IMR-90 (cell line): Measurements from ENCODE around the gene CD27. TPM values are rescaled to one million over a fixed set of nuclear protein-coding genes. Genes with fewer than 3 reads are reported as not detected.
"Not testable (repeated sequence)": the region's sequence is repeated elsewhere in the genome, so short reads cannot be mapped to it uniquely, and the experiment has no call there.

ENCODE experiments used
- ATAC-seq: fragments of 200-7000 bp; cut with Tn5 transposase; 2 replicates; pipeline ENCODE4 v1.9.1; 2020; ENCODE audit warnings: low read depth, mild to moderate bottlenecking, moderate library complexity
- BruUV-seq: library from RNA; stranded (reverse); fragments of 400-500 nt; replicated peaks from 2 replicates; lab custom pipeline; 2021; lab: Mats Ljungman, UMichigan
- CTCF ChIA-PET: fragments of 300-600 bp; formaldehyde crosslinking; extraction: SDS; loops from one replicate; lab custom pipeline; 2021; ENCODE audit warnings: antibody characterized with exemption; lab: Yijun Ruan, JAX
- POLR2A ChIA-PET: fragments of 300-600 bp; sonication (Branson Sonifier 250); formaldehyde crosslinking; loops from one replicate; lab custom pipeline; 2022; ENCODE audit warnings: antibody characterized with exemption; ENCODE audit not compliant: unreplicated experiment; lab: Charles Lee
- DNase-seq: peaks from one replicate; pipeline ENCODE4 v3.0.0; 2013
- H2AFZ ChIP-seq: replicated peaks from 2 replicates; pipeline ENCODE3; 2013; ENCODE audit warnings: low read length, mild to moderate bottlenecking; ENCODE audit not compliant: poor library complexity
- H2AK5ac ChIP-seq: 2 replicates; pipeline ENCODE4 v1.6.1; 2013; ENCODE audit warnings: low read depth, low read length, inconsistent platforms
- H2AK9ac ChIP-seq: replicated peaks from 2 replicates; pipeline ENCODE3; 2013; ENCODE audit warnings: mild to moderate bottlenecking, low read depth, low read length, moderate library complexity; ENCODE audit not compliant: poor library complexity
- H2BK120ac ChIP-seq: 2 replicates; pipeline ENCODE4 v1.6.1; 2013; ENCODE audit warnings: low read depth, low read length, inconsistent platforms
- H2BK15ac ChIP-seq: 3 replicates; pipeline ENCODE4 v1.6.1; 2013; ENCODE audit warnings: low read depth, low read length, inconsistent platforms
- H2BK20ac ChIP-seq: 2 replicates; pipeline ENCODE4 v1.6.1; 2013; ENCODE audit warnings: low read depth, mild to moderate bottlenecking, inconsistent platforms, low read length, moderate library complexity
- H2BK5ac ChIP-seq: 2 replicates; pipeline ENCODE4 v1.6.1; 2013; ENCODE audit warnings: mild to moderate bottlenecking, low read depth, low read length, inconsistent platforms; ENCODE audit not compliant: poor library complexity, severe bottlenecking
- H3K14ac ChIP-seq: replicated peaks from 2 replicates; pipeline ENCODE4 v1.6.1; 2013; ENCODE audit warnings: low read depth, low read length, inconsistent platforms
- H3K18ac ChIP-seq: 2 replicates; pipeline ENCODE4 v1.6.1; 2013; ENCODE audit warnings: low read depth, low read length, control low read depth
- H3K23ac ChIP-seq: 2 replicates; pipeline ENCODE4 v1.6.1; 2013; ENCODE audit warnings: low read depth, low read length, inconsistent platforms
- H3K27ac ChIP-seq: 2 replicates; pipeline ENCODE4 v1.5.1; 2013; ENCODE audit warnings: mild to moderate bottlenecking, control low read depth, low read length; ENCODE audit not compliant: insufficient read depth
- H3K27me3 ChIP-seq: 2 replicates; pipeline ENCODE4 v1.6.1; 2013; ENCODE audit warnings: low read length; ENCODE audit not compliant: control insufficient read depth, insufficient read depth
- H3K36me3 ChIP-seq: 2 replicates; pipeline ENCODE4 v1.6.1; 2013; ENCODE audit warnings: low read length, mixed read lengths; ENCODE audit not compliant: control insufficient read depth, insufficient read depth
- H3K4ac ChIP-seq: 2 replicates; pipeline ENCODE4 v1.6.1; 2013; ENCODE audit warnings: low read depth, low read length, inconsistent platforms
- H3K4me1 ChIP-seq: 2 replicates; pipeline ENCODE4 v1.6.1; 2013; ENCODE audit warnings: low read length, mixed read lengths; ENCODE audit not compliant: control insufficient read depth, insufficient read depth
- H3K4me2 ChIP-seq: 2 replicates; pipeline ENCODE4 v1.6.1; 2013; ENCODE audit warnings: low read depth, mild to moderate bottlenecking, control low read depth, low read length, moderate library complexity
- H3K4me3 ChIP-seq: 2 replicates; pipeline ENCODE4 v1.5.1; 2013; ENCODE audit warnings: low read depth, mild to moderate bottlenecking, control low read depth, low read length, moderate library complexity; ENCODE audit not compliant: insufficient read depth
- H3K56ac ChIP-seq: 2 replicates; pipeline ENCODE4 v1.6.1; 2013; ENCODE audit warnings: low read length, inconsistent platforms; ENCODE audit not compliant: insufficient read depth; ENCODE audit errors: extremely low read depth
- H3K79me1 ChIP-seq, 2 experiments: 2 replicates each; pipeline ENCODE4 v1.6.1; 2013; ENCODE audit warnings: low read length in 2 of 2, inconsistent platforms in 1 of 2, low read depth in 1 of 2
- H3K9ac ChIP-seq: 2 replicates; pipeline ENCODE4 v1.6.1; 2013; ENCODE audit warnings: low read depth, low read length, control low read depth
- H3K9me1 ChIP-seq: 2 replicates; pipeline ENCODE4 v1.6.1; 2013; ENCODE audit warnings: low read length, inconsistent platforms; ENCODE audit not compliant: insufficient read depth
- H3K9me3 ChIP-seq: 2 replicates; pipeline ENCODE4 v1.6.1; 2013; ENCODE audit warnings: low read length; ENCODE audit not compliant: control insufficient read depth, insufficient read depth
- H4K20me1 ChIP-seq: 2 replicates; pipeline ENCODE4 v1.6.1; 2013; ENCODE audit warnings: low read length, inconsistent platforms; ENCODE audit not compliant: insufficient read depth
- H4K5ac ChIP-seq: 2 replicates; pipeline ENCODE4 v1.6.1; 2013; ENCODE audit warnings: mild to moderate bottlenecking, low read depth, low read length, control low read depth
- H4K8ac ChIP-seq, 2 experiments: 2 replicates each; pipeline ENCODE4 v1.6.1; 2013; ENCODE audit warnings: low read depth in 2 of 2, low read length in 2 of 2, control low read depth in 1 of 2, inconsistent platforms in 1 of 2
- H4K91ac ChIP-seq: 2 replicates; pipeline ENCODE4 v1.6.1; 2013; ENCODE audit warnings: low read depth, low read length, inconsistent platforms; ENCODE audit not compliant: insufficient read depth
- WGBS, 2 experiments: methylation state at CpG; one replicate each; pipeline versions ENCODE4 v1.1.5 to v1.1.7; 2013; ENCODE audit warnings: missing lambda C conversion rate in 2 of 2; ENCODE audit not compliant: insufficient read length in 1 of 2; ENCODE audit errors: extremely low coverage in 2 of 2; 5-methylcytosine and 5-hydroxymethylcytosine counted together
- dilution Hi-C: fragments of 300-500 bp; cut with HindIII; formaldehyde crosslinking; loops from one replicate; pipeline ENCODE4 v1.14.3; 2018; ENCODE audit warnings: low sequenced_read_pairs; ENCODE audit not compliant: unreplicated experiment
- in situ Hi-C: fragments of 300-500 bp; cut with MboI; formaldehyde crosslinking; loops from 3 replicates; pipeline ENCODE4 v1.14.3; 2019; ENCODE audit warnings: low sequenced_read_pairs, inconsistent platforms, mixed read lengths
- intact Hi-C: fragments of 100-400 bp; cut with micrococcal nuclease; formaldehyde crosslinking; loops from 2 replicates; pipeline ENCODE4 v1.10.0; 2022
- polyA plus RNA-seq, 3 experiments: library from polyadenylated mRNA; depleted of rRNA; stranded (reverse); fragments of >200 nt; gene quantifications; 2 replicates each; pipeline ENCODE4 v1.2.3, GENCODE V29; 2012; ENCODE audit warnings: low replicate concordance in 1 of 3
- total RNA-seq: library from RNA; depleted of rRNA; stranded (reverse); fragments of >200 nt; gene quantifications from 2 replicates; pipeline ENCODE4 v1.2.3, GENCODE V29; 2012

Gene CD27
- total and polyA plus RNA-seq, 2 of the 4 experiments (the other 2 are of a cell fraction) = 0.07 TPM; not detected in 1

DNA sequence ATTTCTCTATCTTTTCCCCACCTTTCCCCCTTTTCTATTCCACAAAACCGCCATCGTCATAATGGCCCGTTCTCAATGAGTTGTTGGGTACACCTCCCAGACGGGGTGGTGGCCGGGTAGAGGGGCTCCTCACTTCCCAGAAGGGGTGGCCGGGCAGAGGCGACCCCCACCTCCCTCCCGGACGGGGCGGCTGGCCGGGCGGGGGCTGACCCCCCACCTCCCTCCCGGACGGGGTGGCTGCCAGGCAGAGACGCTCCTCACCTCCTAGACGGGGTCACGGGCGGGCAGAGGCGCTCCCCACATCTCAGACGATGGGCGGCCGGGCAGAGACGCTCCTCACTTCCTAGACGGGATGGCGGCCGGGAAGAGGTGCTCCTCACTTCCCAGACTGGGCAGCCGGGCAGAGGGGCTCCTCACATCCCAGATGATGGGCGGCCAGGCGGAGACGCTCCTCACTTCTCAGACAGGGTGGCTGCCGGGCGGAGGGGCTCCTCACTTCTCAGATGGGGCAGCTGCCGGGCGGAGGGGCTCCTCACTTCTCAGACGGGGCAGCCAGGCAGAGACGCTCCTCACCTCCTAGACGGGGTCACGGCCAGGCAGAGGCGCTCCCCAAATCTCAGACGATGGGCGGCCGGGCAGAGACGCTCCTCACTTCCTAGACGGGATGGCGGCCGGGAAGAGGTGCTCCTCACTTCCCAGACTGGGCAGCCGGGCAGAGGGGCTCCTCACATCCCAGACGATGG, 30.6 kb downstream of the CD27 start:
- H4K5ac ChIP-seq, H3K27ac ChIP-seq, H4K20me1 ChIP-seq, H3K9ac ChIP-seq, H3K27me3 ChIP-seq, H3K36me3 ChIP-seq, dilution Hi-C loops, H2BK20ac ChIP-seq, in situ Hi-C loops, H3K4me1 ChIP-seq, H4K8ac ChIP-seq, H3K18ac ChIP-seq, H2BK120ac ChIP-seq, H3K4ac ChIP-seq, H3K9me3 ChIP-seq, H3K9me1 ChIP-seq, H4K91ac ChIP-seq, H3K79me1 ChIP-seq, BruUV-seq, H3K4me3 ChIP-seq, H2AFZ ChIP-seq, H3K4me2 ChIP-seq, ATAC-seq, H2AK5ac ChIP-seq, POLR2A ChIA-PET, H3K14ac ChIP-seq, H3K23ac ChIP-seq, DNase-seq, H2AK9ac ChIP-seq, intact Hi-C loops, CTCF ChIA-PET, H3K56ac ChIP-seq, H2BK15ac ChIP-seq, H2BK5ac ChIP-seq: not testable (repeated sequence)
- 92% methylated on average over 10 of the region's 48 CpGs; no CpG with 5 or more reads in 1 of the 2 experiments for WGBS, 2 experiments
